HG03378 (cell line): ENCODE data around the gene SHISAL1.
"Not testable (repeated sequence)": the region's sequence is repeated elsewhere in the genome, so short reads cannot be mapped to it uniquely, and the experiment has no call there.

Experiments used
- ATAC-seq: cut with Tn5 transposase; IDR thresholded peaks from one replicate; pipeline ENCODE4 v1.9.1; 2021; ENCODE audit warnings: mild to moderate bottlenecking, moderate library complexity; ENCODE audit not compliant: unreplicated experiment

Gene SHISAL1

GRCh38 chr22:44305455-44305854 is 7.3 kb downstream of the SHISAL1 start:
- no peak for ATAC-seq

DNA sequence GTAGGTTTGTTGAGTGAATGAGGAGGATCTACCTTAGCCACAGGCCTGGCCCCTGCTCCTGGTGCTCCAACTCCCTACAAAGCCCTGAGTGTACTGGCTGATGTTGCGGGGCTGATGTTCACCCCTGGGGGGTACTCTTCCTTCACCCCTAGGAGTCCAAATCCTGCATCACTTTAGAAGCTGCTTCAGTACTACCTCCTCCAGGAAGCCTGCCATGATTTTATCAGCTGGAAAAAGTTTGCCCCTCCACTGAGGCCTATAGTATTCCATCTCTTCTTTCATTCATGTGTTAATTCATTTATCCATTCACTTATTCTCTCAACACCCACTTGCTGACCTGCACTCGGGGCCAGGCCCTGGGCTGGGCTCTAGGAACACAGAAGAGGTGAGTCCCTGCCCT is 7.8 kb downstream of the SHISAL1 start:
- ATAC-seq = no peak

GRCh38 chr22:44304354-44304753 is 8.4 kb downstream of the SHISAL1 start:
- ATAC-seq = no peak

GRCh38 chr22:44302363-44302762 is 10.4 kb downstream of the SHISAL1 start:
- not testable (repeated sequence) for ATAC-seq

DNA sequence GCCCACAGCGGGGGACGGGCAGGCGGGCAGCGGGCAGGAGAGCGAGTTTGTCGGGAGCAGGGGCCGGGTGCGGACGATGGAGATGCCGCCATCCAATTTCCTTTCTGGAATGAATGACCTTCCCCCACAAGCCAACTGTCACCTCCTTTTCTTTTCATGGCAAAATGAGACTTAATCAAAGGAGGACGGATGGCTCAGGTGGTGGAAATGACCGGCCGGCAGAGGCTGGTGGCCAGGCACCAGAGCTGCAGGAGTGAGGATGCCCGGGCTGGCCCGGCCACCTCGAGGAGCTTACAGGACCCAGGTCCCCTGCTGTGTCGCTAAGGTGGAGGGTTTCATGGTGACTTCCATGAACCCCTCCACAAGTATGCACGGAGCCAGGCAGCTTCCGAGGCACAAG is 11.7 kb downstream of the SHISAL1 start:
- ATAC-seq = no peak

DNA sequence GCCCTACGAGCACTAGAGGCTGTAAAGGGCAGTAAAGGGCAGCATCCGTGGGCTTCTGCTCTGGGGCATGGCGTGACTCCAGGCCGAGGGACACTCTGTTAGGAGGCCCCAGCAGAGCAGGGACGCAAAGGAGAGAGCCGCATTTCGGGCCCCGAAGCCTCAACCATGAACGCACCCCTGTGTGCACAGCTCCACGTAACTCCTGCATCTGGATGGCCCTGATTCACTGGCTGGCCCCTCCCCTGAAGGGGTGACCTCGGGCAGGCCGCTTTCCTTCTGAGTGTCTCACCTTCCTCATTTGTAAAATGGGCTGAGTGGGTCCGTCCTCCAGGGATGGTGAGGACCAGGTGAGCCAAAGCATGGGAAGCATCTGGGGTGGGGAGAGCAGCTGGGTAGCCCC is 13.6 kb downstream of the SHISAL1 start:
- ATAC-seq = no peak

DNA sequence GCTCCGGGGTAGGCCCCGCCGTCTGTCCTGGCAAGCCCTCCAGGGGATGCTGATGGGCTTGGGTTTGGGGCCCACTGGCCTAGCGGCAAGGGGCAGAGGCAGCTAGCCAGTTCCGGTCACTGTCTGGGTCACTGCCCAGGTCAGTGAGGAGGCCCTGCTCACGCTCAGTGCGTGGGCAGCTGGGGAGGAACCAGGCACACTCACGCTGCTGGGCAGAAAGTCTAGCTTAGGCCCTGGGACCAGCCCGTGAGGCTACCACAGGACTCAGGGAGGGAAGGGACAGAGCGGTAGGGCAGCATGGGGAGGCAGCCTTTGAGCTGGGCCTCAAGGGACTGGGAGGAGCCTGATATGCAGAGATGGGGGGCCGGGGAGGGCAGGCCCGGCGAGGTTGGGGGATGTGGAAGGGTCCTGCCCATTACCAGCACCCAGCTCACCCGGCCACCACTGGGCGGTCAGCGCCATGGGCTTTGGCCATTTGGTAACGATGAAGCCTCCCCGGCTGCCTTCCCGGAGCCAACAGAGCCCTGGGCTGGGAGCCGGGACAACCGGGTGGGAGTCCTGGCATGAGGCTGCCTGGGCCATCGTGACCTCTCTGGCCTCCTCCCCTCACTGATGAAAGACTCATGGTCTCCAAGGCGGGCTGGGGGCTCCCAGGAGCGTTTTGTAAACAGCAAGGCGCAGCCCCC is 14.2 kb downstream of the SHISAL1 start:
- ATAC-seq = no peak

DNA sequence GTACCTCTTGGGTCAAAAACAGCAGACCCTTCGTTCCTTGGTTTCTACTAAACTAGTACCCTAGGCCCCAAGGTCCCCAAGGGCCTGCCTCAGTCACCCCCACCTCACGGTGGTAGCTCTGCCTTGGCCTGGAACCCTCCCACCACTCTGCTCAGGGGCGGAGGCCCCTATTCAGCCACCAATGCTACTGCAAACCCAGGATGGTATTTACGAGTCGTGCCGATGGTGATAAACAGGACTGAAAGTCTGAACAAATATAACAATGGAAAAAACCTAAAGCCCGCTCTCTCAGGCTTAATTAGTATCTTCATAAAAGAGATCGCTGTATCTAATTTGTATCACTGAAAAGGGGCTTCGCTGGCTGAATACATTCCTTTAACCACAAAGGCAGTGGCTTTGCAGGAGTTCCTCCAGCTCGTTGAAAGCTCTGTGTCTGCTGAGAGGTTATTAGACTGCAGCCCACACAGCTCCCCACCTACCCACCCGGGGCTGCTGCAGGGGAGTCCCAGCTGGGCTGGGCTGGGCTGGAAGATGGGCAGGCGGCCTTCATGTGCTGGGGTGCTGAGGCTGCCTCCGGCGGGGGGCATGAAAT is 15.2 kb downstream of the SHISAL1 start:
- ATAC-seq = no peak

GRCh38 chr22:44295406-44295805 is 17.3 kb downstream of the SHISAL1 start:
- no peak for ATAC-seq

DNA sequence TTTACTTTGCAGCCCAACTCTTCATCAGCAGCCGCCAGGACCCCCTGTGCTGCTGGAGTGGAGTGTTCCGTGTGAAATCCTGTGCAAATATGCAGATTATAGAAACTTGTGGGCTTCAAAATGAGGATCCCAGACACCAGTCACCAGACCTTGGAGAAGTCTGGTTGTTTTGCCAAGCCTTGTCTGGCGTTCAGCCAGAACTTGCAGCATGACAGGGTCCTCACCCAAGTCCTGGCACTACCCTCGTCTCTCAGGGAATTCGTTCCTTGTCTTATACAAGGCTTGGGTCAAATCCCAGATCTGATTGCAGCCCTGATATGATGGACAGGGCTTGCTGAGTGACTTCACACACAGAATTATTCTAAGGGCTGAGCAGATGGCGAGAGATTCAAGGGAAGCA is 18.9 kb downstream of the SHISAL1 start:
- no peak for ATAC-seq

DNA sequence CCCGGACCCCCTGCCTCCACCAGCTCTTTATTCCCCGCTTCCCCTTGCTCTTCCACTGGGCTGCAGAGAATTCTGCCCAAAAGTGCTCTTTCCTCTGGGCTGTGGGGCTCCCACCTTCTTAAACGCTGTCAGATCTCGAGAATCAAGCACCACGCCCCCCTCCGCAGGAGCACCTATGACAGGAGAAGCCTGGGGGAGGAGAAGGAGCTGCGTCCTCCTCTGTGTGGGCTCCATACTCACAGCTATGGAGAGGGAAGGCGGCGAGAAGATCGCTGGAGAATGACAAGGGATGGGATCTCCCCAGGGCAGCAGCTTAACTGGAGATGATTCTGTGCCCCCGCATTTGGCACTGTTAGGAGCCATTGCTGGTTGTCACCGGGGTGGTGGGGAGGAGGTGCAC is 19.7 kb downstream of the SHISAL1 start:
- no peak for ATAC-seq

GRCh38 chr22:44292521-44292920 is 20.2 kb downstream of the SHISAL1 start:
- ATAC-seq = no peak

- no peak for ATAC-seq
Measured at GRCh38 chr22:44291674-44292360, 20.9 kb downstream of the SHISAL1 start.

DNA sequence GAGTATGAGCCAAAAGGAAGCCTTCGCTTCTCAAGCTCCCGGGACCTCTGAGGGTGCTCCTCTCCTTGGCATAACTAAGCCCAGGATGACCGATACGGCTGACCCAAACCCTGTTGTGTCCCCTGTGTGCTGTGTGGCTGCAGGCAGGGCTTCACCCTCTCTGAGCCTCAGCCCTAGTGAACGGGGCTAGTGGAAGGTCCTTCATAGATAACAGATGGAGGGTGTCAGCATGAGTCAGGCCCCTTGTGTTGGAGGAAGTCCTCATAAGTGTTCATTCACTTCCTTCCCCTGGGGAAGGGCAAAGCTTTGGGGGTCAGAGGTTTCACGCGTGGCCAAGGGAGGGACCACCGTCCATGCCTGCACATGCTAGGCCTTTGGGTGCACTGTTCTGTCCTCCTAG is 21.5 kb downstream of the SHISAL1 start:
- no peak for ATAC-seq

GRCh38 chr22:44289414-44290171 is 23.2 kb downstream of the SHISAL1 start:
- ATAC-seq = no peak

- no peak for ATAC-seq
Measured at GRCh38 chr22:44288913-44289312, 23.8 kb downstream of the SHISAL1 start.

DNA sequence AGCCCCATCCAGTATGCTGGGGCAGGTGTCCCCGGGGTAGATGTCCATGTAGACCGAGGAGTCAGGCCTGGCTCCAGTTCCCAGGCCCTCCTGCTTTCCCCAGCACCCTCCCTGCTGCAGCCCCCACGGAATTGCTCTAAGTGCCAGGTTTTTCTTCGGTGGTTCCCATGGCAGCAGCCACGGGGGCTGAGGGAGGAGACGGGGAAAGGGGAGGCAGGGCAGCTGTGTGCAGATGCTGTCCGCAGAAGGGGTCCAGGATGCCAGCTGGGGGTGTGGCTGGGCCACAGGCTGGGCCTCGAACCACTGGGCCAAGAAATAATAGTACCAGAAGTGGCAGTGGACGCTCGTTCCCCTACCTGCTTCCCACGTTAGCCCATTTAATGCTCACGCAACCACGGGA is 25.0 kb downstream of the SHISAL1 start:
- no peak for ATAC-seq

- no peak for ATAC-seq
Measured at GRCh38 chr22:44287121-44287693, 25.5 kb downstream of the SHISAL1 start.

DNA sequence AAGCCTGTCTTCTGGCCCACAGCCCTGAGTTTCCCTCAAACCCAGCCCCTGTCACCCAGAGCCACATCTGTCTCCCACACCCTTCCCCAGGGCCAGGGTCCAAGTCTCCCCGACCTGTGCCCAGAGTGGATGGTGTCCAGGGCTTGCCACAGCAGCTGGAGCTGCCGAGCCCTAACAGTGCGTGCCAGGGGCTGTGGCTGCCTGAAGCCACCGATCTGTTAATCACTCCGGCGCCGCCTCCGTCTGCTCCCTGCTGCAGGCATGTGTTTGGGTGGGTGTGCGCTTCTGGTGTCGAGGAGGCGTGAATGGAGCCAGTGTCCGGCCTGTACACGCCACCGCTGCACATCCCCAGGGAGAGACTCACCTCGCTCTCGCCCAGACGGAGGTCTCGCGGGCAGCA is 26.1 kb downstream of the SHISAL1 start:
- no peak for ATAC-seq

- ATAC-seq = no peak
Measured at GRCh38 chr22:44284711-44285110, 28.0 kb downstream of the SHISAL1 start.
